ENCODE results near the gene RGS12. TPM values are rescaled to one million over a fixed set of nuclear protein-coding genes. Genes with fewer than 3 reads are reported as not detected.

The RGS12 gene
- total and polyA plus RNA-seq, 2 of the 8 experiments (the other 6 are each of a cell fraction or from before 2014, with no cell fraction given): 6.0 to 16.4 TPM

DNA sequence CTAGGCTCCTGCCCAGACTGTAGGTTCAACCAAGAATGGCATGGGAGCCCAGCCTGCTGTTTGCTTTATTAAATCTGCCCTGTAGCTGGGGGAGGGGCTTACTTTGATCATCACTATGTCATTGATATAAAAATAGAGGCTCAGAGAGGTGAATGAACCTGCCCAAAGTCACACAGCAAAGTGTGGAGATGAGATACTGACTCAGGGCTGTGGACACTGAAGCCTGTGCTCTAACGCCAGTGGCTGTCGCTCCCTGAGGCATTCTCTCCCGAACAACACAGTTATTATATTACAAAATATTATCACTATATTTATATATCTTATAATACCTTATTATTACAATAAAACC is 40.4 kb upstream of the RGS12 start:
- Histone ChIP-seq H3K9me3 (ENCODE audit: insufficient read depth in 2 of 2, low read depth in 1 of 2, low read length in 1 of 2) (no peaks in the 10 kb centered on the region), H3K56ac (replicated peaks; ENCODE audit: insufficient read length, low read depth, low read length) (no peak overlapping the region), H2AFZ (ENCODE audit: low read length) (no peak overlapping the region), H4K8ac (ENCODE audit: extremely low read depth, insufficient read depth, low read length) (no peak overlapping the region), H2BK15ac (ENCODE audit: low read length) (no peak overlapping the region), H3K9ac (replicated peaks in 1 of 4; ENCODE audit: extremely low read depth in 1 of 4, low read depth in 3 of 4, low read length in 3 of 4) (no peak overlapping the region), H2BK5ac (ENCODE audit: low read depth, low read length) (no peak overlapping the region), H4K91ac (replicated peaks; ENCODE audit: insufficient read length, low read length) (no peak overlapping the region), H2BK20ac (ENCODE audit: low read length) (no peak overlapping the region), H3K23ac (ENCODE audit: insufficient read length) (no peak overlapping the region), H3K79me1 (ENCODE audit: low read depth, low read length) (no peaks in the 10 kb centered on the region), H3K4me1 (replicated peaks in 1 of 4; ENCODE audit: control insufficient read depth in 3 of 4, insufficient read depth in 4 of 4, low read length in 3 of 4) (peaks cover 0 to 8% (median 0%) of the 10 kb centered on the region in 4 experiments; a peak in 3 of 7 replicates), H4K5ac (ENCODE audit: insufficient read length, low read depth, low read length) (no peak overlapping the region), H3K4ac (replicated peaks; ENCODE audit: insufficient read length, low read depth, low read length) (no peak overlapping the region), H2AK5ac (ENCODE audit: low read depth, low read length) (no peak overlapping the region), H3K27me3 (replicated peaks in 1 of 4; ENCODE audit: control insufficient read depth in 3 of 4, extremely low read depth in 1 of 4, insufficient read depth in 3 of 4, low read length in 3 of 4) (no peaks in the 10 kb centered on the region), H3K4me3 (ENCODE audit: extremely low read depth in 1 of 4, insufficient read depth in 2 of 4, low read depth in 3 of 4, low read length in 4 of 4) (no peak overlapping the region), H4K20me1 (replicated peaks in 1 of 2; ENCODE audit: control insufficient read depth in 1 of 2, insufficient read depth in 2 of 2, low read length in 2 of 2) (peaks cover 0 to 7% of the 10 kb centered on the region in 2 experiments), H3K4me2 (ENCODE audit: insufficient read depth in 1 of 2, low read depth in 2 of 2, low read length in 2 of 2) (no peak overlapping the region), H3K27ac (ENCODE audit: low read depth, low read length) (no peak overlapping the region), H3K18ac (ENCODE audit: extremely low read depth, low read length) (no peak overlapping the region), H2BK120ac (replicated peaks; ENCODE audit: low read depth, low read length) (no peak overlapping the region), H2BK12ac (ENCODE audit: low read depth, low read length) (no peak overlapping the region), H3K23me2 (ENCODE audit: low read depth, low read length) (no peaks in the 10 kb centered on the region), H3K79me2 (ENCODE audit: control insufficient read depth in 1 of 2, insufficient read depth in 2 of 2, low read length in 2 of 2) (no peaks in the 10 kb centered on the region), H3K36me3 (ENCODE audit: control insufficient read depth in 2 of 4, insufficient read depth in 4 of 4, low read length in 3 of 4) (no peaks in the 10 kb centered on the region), H3K14ac (ENCODE audit: insufficient read length) (no peak overlapping the region)
- POLR2A ChIA-PET (ENCODE audit: partially characterized antibody): no interaction called here
- 98% methylated on average over 3 of the region's 3 CpGs; no CpG with 5 or more reads in 1 of the 2 experiments for whole genome bisulfite sequencing, 2 experiments (ENCODE audit: extremely low coverage in 1 of 2, insufficient coverage in 1 of 2, insufficient read length in 1 of 2, insufficient replicate concordance in 2 of 2, low coverage in 1 of 2, low lambda C conversion rate in 2 of 2, missing lambda C conversion rate in 1 of 2)
- CTCF ChIA-PET (ENCODE audit: partially characterized antibody): interaction anchor here (1.5 kb wide), 1 partner anchor 66 kb away, joined by 7 read pairs; no protein-coding TSS in a partner anchor
- FAIRE-seq (no peak), DNase-seq (ENCODE audit: low read depth in 1 of 2, low spot score in 2 of 2) (no peak)
- TF ChIP-seq HDAC6 (IDR thresholded peaks at IDR 0.05; ENCODE audit: low read depth, low read length) (no peak), GTF2F1 (IDR thresholded peaks at IDR 0.05; ENCODE audit: borderline replicate concordance, low read depth, low read length) (no peak), KDM1A (IDR thresholded peaks at IDR 0.05; ENCODE audit: borderline replicate concordance, low read length) (no peak), SRF (IDR thresholded peaks at IDR 0.05; ENCODE audit: low read depth, low read length) (no peak), JUND (IDR thresholded peaks at IDR 0.05; ENCODE audit: low read length) (no peak)
- TF ChIP-seq, protein P1, sequence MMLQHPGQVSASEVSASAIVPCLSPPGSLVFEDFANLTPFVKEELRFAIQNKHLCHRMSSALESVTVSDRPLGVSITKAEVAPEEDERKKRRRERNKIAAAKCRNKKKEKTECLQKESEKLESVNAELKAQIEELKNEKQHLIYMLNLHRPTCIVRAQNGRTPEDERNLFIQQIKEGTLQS (IDR thresholded peaks at IDR 0.05; ENCODE audit: insufficient read depth, low read depth, low read length): no peak

Data from H1 (cell line).